ENCODE results near the gene ZNF571. TPM values are rescaled to one million over a fixed set of nuclear protein-coding genes. Genes with fewer than 3 reads are reported as not detected.

ZNF571 gene
- 1 to 10 TPM; 1.2 to 3.0 (median 1.7) TPM for total RNA-seq
- long read RNA-seq, partial matches to known transcripts = 0 of 2 reads
- long read RNA-seq, other reads (novel, unspliced or antisense) = 0 of 2 reads

GRCh38 chr19:37594304-37594981, at the start of gene ZNF571, which contains the start of gene ZNF540:
TSS of gene ZNF571 (minus strand) at chr19:37594792. CDS start at chr19:37586676, 8,116 bp downstream.
TSS of gene ZNF540 (plus strand) at chr19:37594876. CDS start at chr19:37598448, 3,572 bp downstream.
- Histone ChIP-seq H3K36me3 (peaks cover 0 to 9% (median 0%) of the 10 kb centered on the region in 4 donors), H3K4me3 (peak within 1 kb of the TSS; percentile 64 to 70 (median 68)), H3K27ac (peak within 1 kb of the TSS; percentile 61 to 81 (median 77)), H3K27me3 (no peaks in the 10 kb centered on the region), H3K4me1 (peaks cover 0 to 6% (median 2%) of the 10 kb centered on the region in 4 donors), H3K9me3 (peaks cover 0 to 14% (median 0%) of the 10 kb centered on the region in 4 donors)
- ATAC-seq = peak; percentile 98 to 99 (median 98)
- intact Hi-C loops (cut with DNase I) = no loop called here
- peak; percentile 95 to 97 (median 96) for DNase-seq
- 1% methylated on average over 40 of the region's 53 CpGs for WGBS (ENCODE audit: insufficient coverage, low coverage, low lambda C conversion rate, missing lambda C conversion rate)
- no peak for TF ChIP-seq CTCF (IDR thresholded peaks at IDR 0.05)
- TF ChIP-seq POLR2A (IDR thresholded peaks at IDR 0.05) = peak; percentile 57

DNA sequence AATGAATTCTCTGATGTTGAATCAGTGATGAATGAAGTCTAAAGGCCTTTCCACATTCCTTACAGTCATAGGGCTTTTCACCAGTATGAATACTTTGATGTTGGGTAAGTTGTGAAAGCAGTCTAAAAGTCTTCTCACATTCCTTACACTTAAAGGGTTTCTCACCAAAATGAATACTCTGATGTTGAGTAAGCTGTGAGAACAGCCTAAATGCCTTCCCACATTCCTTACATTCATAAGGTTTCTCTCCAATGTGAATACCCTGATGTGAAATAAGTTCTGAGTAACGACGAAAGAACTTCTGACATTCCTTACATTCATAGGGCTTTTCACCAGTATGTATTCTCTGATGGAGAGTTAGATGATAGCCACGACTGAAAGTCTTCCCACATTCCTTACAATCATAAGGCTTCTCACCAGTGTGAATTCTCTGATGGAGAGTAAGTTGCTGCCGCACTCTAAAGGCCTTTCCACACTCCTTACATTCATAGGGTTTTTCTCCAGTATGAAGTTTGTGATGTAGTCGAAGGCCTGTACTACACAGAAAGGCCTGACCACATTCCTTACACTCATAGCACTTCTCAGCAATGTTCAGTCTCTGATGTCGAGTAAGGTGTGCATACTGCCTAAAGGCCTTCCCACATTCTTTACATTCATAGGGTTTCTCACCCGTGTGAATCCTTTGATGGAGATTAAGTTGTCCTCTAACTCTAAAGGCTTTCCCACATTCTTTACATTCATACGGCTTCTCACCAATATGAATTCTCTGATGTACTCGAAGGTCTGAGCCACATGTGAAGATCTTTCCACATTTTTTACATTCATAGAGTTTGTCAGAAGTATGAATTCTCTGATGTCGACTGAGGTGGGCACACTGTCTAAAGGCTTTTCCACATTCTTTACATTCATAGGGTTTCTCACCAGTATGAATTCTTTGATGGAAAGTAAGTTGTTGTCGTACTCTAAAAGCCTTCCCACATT, 40.8 kb upstream of the ZNF571 start:
- H3K27ac ChIP-seq = no peak overlapping the region
- intact Hi-C loops (cut with DNase I) = no loop called here
- no peaks in the 10 kb centered on the region for H3K4me1 ChIP-seq
- WGBS (ENCODE audit: insufficient coverage, low coverage, low lambda C conversion rate, missing lambda C conversion rate) = 98% methylated on average over 8 of the region's 11 CpGs
- peaks cover 0 to 63% (median 34%) of the 10 kb centered on the region in 4 donors for H3K9me3 ChIP-seq
- peaks cover 0 to 21% (median 0%) of the 10 kb centered on the region in 4 donors for H3K36me3 ChIP-seq
- no peak for DNase-seq
- no peaks in the 10 kb centered on the region for H3K27me3 ChIP-seq
- no peak for TF ChIP-seq POLR2A (IDR thresholded peaks at IDR 0.05)
- no peak for TF ChIP-seq CTCF (IDR thresholded peaks at IDR 0.05)
- no peak for ATAC-seq
- H3K4me3 ChIP-seq = no peak overlapping the region

DNA sequence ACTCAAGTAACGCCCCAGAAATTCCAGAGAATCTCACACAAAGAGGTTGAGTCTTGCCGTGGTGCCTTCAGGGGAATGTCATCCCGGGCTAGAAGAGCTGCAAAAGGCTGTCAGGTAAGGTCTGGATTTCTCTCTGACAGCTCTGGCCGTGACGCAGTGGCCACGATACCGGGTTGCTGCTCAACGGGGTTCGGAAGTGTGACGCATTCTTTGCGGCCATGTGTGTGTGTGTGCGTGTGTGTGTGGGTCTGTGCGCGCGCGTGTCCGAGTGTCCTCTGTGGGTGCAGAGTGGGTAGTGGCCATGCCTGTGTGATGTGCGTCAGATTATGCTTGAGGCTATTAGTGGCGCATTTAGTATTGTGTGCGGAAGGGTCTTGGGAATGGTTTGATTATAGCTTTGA, 390 bp upstream of the ZNF571 start:
- Histone ChIP-seq H3K9me3 (peaks cover 0 to 14% (median 0%) of the 10 kb centered on the region in 4 donors), H3K36me3 (peaks cover 0 to 14% (median 0%) of the 10 kb centered on the region in 4 donors), H3K4me1 (peaks cover 0 to 6% (median 2%) of the 10 kb centered on the region in 4 donors), H3K4me3 (peak overlapping the region; percentile 64 to 70 (median 68)), H3K27me3 (no peaks in the 10 kb centered on the region), H3K27ac (peak overlapping the region; percentile 40 to 77 (median 61))
- 0% methylated on average over 3 of the region's 20 CpGs for WGBS (ENCODE audit: insufficient coverage, low coverage, low lambda C conversion rate, missing lambda C conversion rate)
- DNase-seq (peak; percentile 52 to 71 (median 64)), ATAC-seq (peak; percentile 56 to 69 (median 62))
- no peak for TF ChIP-seq POLR2A (IDR thresholded peaks at IDR 0.05)
- intact Hi-C loops (cut with DNase I) = no loop called here

GRCh38 chr19:37593996-37594303, 642 bp downstream of the ZNF571 start:
- Histone ChIP-seq H3K27me3 (no peaks in the 10 kb centered on the region), H3K36me3 (peaks cover 0 to 4% (median 0%) of the 10 kb centered on the region in 4 donors), H3K9me3 (peaks cover 0 to 14% (median under 1%) of the 10 kb centered on the region in 4 donors), H3K4me3 (peak overlapping the region; percentile 64 to 70 (median 68)), H3K27ac (peak overlapping the region; percentile 61 to 81 (median 77)), H3K4me1 (peaks cover 0 to 6% (median 2%) of the 10 kb centered on the region in 4 donors)
- intact Hi-C loops (cut with DNase I) = no loop called here
- ATAC-seq (no peak), DNase-seq (no peak)
- WGBS (ENCODE audit: insufficient coverage, low coverage, low lambda C conversion rate, missing lambda C conversion rate) = 8% methylated on average over 7 of the region's 9 CpGs
- TF ChIP-seq CTCF (IDR thresholded peaks at IDR 0.05) (no peak), POLR2A (IDR thresholded peaks at IDR 0.05) (no peak)
